Stimulated activated CD4-positive, alpha-beta T cell treated with anti-CD3 and anti-CD28 coated beads, Interleukin-2, amount 100 ng/mL, for 24 hours (primary cell): ENCODE results near the gene CYP1B1.

Experiments used
- DNase-seq, 2 donors: peaks; one replicate each; pipeline ENCODE4 v3.0.0-alpha.2; 2020

The CYP1B1 gene

GRCh38 chr2:38074764-38075506 lies 1.0 kb downstream of the CYP1B1 start:
- DNase-seq = peak in 1 of 2 donors; percentile 30

DNA sequence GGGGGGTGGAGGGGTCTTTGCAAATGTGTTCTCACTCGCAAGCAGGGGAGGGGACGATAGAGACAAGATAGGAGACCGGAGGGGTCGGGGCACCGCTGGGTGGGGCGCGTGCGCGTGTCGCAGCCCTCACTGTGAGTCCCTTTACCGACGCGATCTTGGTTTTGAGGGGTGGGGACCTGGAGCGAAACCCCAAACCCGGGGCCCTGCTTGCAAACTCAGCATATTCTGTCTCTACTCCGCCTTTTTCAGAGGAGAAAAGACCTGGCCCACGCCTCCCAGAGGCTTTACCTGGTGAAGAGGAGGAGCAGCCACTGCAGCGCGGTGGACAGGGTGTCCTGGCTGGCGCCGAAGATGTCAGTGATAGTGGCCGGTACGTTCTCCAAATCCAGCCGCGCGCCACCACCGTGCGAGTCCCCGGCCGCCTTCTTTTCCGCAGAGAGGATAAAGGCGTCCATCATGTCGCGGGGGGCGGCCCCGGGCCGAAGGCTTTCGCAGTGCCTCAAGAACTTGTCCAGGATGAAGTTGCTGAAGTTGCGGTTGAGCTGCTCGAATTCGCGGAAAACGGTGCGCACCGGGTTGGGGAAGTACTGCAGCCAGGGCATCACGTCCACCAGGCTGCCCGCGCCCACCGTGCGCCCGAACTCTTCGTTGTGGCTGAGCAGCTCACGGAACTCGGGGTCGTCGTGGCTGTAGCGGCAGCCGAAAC lies 1.7 kb downstream of the CYP1B1 start:
- peak in 1 of 2 donors; percentile 19 for DNase-seq

DNA sequence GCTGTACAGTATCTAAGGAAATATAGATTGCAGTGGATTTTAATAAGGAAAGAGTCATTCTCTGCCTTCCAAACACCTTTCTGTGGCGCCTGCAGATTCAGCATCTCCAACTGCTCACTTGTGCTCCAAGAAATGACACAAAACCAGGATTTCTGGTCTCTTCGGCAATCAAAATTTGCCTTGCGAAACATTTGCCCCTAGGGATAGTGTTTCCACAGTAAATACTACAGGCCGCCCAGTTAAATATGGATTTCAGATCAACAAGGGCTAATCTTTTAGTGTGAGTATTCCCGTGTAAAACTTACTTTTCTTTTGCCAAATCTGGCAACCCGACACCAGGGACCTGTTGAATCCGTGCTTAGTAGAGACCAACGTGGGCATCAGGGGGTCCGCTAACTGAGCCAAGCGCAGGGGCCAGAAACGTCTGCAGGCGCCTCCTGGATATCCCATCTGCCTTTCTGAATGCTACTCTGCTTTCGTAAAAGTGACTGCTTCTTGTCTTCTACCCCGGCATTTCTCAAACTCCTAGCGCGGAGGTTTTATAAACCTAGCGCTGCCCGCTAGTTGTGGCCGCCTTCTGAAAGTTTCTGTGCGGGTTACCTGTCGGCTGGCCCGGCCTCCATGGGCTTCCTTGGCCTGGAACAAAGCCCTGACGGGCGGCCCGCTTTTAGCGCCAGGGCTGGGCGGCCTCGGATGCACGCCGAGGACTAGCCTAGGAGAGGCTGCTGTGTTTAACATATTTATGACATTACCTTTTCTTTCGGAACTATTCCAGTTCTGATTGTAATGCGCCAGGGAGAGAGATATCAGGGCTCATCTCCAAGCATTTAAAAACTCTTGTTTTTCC lies 2.5 kb downstream of the CYP1B1 start:
- peak in 1 of 2 donors; percentile 16 for DNase-seq

DNA sequence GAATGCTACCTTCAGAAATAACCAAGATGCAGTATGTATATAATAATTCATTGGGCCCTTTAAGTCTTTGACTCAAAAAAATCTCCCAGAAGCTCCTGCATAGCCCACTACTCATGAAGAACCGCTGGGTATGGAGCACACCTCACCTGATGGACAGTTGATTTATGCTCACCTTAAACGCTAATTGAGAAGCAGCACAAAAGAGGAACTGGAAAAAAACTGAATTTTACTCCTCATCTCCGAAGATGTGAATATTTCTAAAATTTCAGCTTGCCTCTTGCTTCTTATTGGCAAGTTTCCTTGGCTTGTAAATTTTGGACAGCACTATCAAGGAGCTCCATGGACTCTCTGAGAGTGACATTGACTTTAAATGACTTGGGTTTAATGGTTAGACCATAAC lies 5.5 kb downstream of the CYP1B1 start:
- no peak for DNase-seq

DNA sequence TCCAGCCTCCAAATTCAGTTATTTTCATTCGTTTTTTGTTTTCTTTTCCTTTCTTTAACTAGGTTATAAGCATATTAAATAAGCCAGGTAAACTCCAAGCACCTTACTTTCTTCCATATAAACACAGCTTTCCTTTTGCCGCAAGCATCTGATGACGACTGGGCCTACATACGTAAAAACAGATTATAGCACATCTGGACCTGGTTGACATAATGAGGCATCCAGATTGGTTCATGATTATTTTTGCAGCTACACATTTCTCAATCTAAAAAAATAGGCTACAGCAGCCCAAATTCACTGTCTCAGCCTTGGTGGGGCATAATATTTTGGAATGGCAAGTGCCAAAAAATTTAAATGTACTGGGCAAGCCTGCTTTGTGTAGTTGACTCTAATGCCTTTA lies 7.7 kb downstream of the CYP1B1 start:
- DNase-seq = no peak

DNA sequence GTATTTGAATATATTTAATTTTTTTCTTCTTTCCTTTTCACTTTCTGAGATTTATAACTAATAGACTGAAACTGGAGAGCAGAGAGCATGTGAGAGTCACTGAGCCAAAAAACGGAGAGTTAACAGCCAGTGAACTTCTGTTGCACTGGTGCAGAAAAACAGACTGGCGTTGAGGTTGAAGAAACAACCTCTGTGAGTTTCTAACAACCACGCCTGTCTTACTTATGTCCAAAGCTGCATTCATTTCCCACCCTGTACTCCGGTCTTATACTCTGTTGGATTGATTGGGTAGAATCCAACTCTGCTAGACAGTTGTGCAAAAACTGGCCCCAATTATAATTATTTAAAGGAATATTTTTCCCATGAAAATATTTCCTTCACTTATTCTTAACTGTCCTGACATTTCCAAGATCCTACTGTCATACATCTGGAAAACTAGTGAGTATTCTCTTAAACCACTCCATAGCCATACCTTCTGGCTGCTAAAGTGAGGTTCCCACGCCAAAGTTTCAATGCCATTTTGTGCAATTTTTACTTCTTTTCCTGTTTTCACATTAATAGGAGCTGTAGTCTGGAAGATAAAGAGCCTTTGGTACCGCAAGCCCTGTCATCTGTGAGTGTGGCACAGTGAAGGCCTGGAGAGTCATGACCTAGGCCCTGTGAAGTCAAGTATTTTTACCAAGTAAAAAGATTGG lies 9.4 kb downstream of the CYP1B1 start:
- DNase-seq = no peak

DNA sequence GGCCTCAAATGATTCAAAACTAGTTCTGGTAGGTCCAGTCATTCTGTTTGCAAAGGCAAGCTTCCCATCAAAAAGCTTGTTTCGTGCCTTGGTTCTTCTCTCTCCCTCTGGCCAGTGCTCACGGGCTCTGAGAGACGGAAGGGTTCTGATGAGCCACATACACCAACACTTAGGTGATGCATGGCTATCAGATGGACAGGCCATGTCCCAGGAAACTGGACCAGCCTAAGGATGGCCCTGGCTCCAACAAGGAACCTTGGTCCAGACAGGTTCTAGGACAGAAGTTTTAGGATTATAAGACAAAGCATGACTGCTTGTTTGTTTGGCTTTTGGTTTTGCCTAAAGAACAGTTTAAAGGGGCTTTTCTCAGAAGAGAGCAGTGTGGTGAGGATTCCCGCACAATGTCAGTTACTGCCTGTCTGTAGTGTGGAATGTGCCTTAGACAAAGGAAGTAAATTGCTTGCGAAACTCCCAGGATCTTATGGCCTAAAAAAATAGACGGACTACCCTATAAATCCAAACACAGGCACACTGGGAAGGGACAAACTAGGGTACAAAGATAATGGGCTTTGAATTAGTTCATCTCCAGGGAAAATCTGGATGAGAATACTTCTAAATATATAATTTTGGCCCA lies 10.3 kb downstream of the CYP1B1 start:
- no peak for DNase-seq

GRCh38 chr2:38064801-38065501 lies 11.0 kb downstream of the CYP1B1 start:
- no peak for DNase-seq

GRCh38 chr2:38060236-38061018 lies 15.5 kb downstream of the CYP1B1 start:
- DNase-seq = no peak

GRCh38 chr2:38057651-38058410 lies 18.1 kb downstream of the CYP1B1 start:
- DNase-seq = peak in 1 of 2 donors; percentile 10

GRCh38 chr2:38056216-38056615 lies 19.7 kb downstream of the CYP1B1 start:
- no peak for DNase-seq

DNA sequence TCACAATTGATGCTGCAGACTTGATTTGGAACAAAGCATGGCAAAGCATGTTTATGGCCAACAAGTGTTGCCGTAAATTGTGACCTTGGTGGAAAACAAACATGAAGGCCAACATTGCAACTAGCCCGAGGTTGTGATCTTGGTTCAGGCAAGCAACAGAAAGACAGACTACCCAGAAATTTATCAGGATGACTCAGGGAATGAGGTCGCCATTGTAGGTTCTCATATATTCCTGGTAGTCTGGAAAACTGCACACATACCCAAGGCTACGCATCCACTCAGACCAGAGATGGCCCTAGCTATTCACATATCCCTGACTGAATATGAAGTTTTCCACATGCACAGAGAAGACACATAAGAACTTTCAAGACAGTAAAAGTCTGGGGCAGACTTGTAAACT lies 30.1 kb downstream of the CYP1B1 start:
- no peak for DNase-seq

DNA sequence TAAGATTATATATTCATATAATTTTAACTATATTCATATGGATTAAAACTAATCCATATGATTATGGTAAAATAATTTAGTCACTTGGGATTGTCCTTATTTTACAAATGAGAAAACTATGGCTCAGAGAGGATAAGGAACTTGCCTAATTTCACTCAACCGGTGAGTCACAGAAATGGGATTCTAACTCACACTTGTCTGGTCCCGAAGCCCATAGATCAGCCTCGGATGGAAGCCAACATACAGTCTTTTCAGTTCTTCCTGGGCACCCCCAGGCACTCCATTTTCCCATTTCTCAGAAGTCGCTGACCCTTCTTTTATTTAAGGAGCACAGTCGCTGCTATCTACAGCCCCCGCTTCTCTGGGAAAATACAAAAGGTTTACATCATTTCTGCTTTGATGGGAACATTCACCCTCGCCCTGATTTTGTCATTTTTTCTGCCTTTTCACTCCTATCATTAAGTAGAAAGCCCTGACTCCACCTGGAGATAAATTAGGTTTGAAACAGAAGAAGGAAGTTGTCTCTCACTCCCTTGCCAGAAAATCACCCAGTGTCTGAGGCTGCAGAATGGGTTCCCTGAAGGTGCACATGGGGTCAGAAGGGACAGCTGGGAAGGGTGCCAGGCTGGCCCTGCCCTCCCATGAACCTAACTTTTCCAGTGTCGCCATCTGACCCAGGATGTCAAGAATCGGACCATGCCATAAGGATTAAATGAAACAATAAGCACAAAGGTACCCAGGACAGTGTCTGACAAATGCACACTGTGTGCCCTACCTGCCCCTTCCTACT lies 36.6 kb downstream of the CYP1B1 start:
- no peak for DNase-seq

GRCh38 chr2:38038682-38039081 lies 37.3 kb downstream of the CYP1B1 start:
- no peak for DNase-seq

- DNase-seq = peak; percentile 24 to 34
Observed at GRCh38 chr2:38037757-38038621, 38.0 kb downstream of the CYP1B1 start.

GRCh38 chr2:38037325-38037724 lies 38.6 kb downstream of the CYP1B1 start:
- DNase-seq = no peak

- no peak for DNase-seq
Observed at GRCh38 chr2:38035968-38036367, 40.0 kb downstream of the CYP1B1 start.

DNA sequence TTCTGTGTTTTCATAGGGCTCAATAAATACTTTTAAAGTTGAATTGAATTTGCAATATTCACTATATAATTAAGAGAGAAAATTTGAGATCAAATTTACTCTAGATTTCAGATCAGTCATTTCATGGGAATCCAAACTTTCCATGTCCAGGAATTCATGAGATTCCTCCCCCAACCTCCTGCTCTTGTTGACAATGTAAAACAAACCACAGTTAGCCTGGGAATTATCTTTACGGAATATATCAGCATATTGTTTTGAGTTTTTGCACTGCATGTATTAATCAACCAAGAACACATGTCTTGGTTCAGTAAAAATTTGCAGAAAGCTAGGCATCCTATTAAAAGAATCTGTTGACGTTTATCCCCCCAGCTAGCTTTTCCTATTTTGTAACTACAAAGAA lies 42.3 kb downstream of the CYP1B1 start:
- DNase-seq = no peak
